H9 (cell line): Measurements from ENCODE around the gene MIR17HG. TPM values are rescaled to one million over a fixed set of nuclear protein-coding genes. Genes with fewer than 3 reads are reported as not detected.

Experiments used
- DNase-seq: peaks from one replicate; pipeline ENCODE4 v3.0.0-alpha.2; 2017
- H2AFZ ChIP-seq: one replicate; pipeline ENCODE4 v1.6.1; 2013; ENCODE audit warnings: mild to moderate bottlenecking, low read length, control low read depth, moderate library complexity
- H2AK5ac ChIP-seq: 2 replicates; pipeline ENCODE4 v1.6.1; 2013; ENCODE audit warnings: low read length, control low read depth, mixed read lengths; ENCODE audit not compliant: insufficient read length
- H2BK120ac ChIP-seq: one replicate; pipeline ENCODE4 v1.6.1; 2013; ENCODE audit warnings: low read depth, mild to moderate bottlenecking, low read length, control low read depth, inconsistent platforms; ENCODE audit not compliant: poor library complexity, severe bottlenecking
- H2BK12ac ChIP-seq: 2 replicates; pipeline ENCODE4 v1.6.1; 2013; ENCODE audit warnings: low read length, control low read depth, mixed read lengths, low read depth; ENCODE audit not compliant: insufficient read length
- H2BK15ac ChIP-seq: 2 replicates; pipeline ENCODE4 v1.6.1; 2013; ENCODE audit warnings: low read depth, low read length, control low read depth
- H2BK20ac ChIP-seq: one replicate; pipeline ENCODE4 v1.6.1; 2013; ENCODE audit warnings: low read depth, mild to moderate bottlenecking, low read length, control low read depth, inconsistent platforms; ENCODE audit not compliant: poor library complexity, severe bottlenecking
- H2BK5ac ChIP-seq: 2 replicates; pipeline ENCODE4 v1.6.1; 2013; ENCODE audit warnings: low read length, control low read depth, mixed read lengths; ENCODE audit not compliant: insufficient read length
- H3K14ac ChIP-seq: 2 replicates; pipeline ENCODE4 v1.6.1; 2013; ENCODE audit warnings: low read length, control low read depth; ENCODE audit not compliant: insufficient read depth
- H3K18ac ChIP-seq: 2 replicates; pipeline ENCODE4 v1.6.1; 2013; ENCODE audit warnings: low read depth, mild to moderate bottlenecking, mixed read lengths, low read length, control low read depth; ENCODE audit not compliant: insufficient read length
- H3K23ac ChIP-seq: 2 replicates; pipeline ENCODE4 v1.6.1; 2013; ENCODE audit warnings: low read length, control low read depth, mixed read lengths, low read depth; ENCODE audit not compliant: insufficient read length
- H3K23me2 ChIP-seq: 2 replicates; pipeline ENCODE4 v1.6.1; 2013; ENCODE audit warnings: low read depth, mild to moderate bottlenecking, mixed read lengths, low read length, control low read depth; ENCODE audit not compliant: insufficient read length, poor library complexity, severe bottlenecking
- H3K27ac ChIP-seq: 2 replicates; pipeline ENCODE4 v1.5.1; 2013; ENCODE audit warnings: low read length, control low read depth, mixed read lengths, low read depth; ENCODE audit not compliant: insufficient read length
- H3K27me3 ChIP-seq: 2 replicates; pipeline ENCODE4 v1.6.1; 2013; ENCODE audit warnings: low read length, control low read depth, inconsistent platforms; ENCODE audit not compliant: insufficient read depth
- H3K4ac ChIP-seq: 2 replicates; pipeline ENCODE4 v1.6.1; 2013; ENCODE audit warnings: low read depth, mild to moderate bottlenecking, control low read depth, inconsistent platforms, low read length, moderate library complexity
- H3K4me1 ChIP-seq: 2 replicates; pipeline ENCODE4 v1.6.1; 2013; ENCODE audit warnings: low read length, control low read depth, inconsistent platforms; ENCODE audit not compliant: insufficient read depth
- H3K4me2 ChIP-seq: 2 replicates; pipeline ENCODE4 v1.6.1; 2013; ENCODE audit warnings: low read length, control low read depth, mixed read lengths; ENCODE audit not compliant: insufficient read length, insufficient read depth
- H3K56ac ChIP-seq: 2 replicates; pipeline ENCODE4 v1.6.1; 2013; ENCODE audit warnings: low read depth, mild to moderate bottlenecking, mixed read lengths, low read length, control low read depth; ENCODE audit not compliant: insufficient read length
- H3K79me1 ChIP-seq: 2 replicates; pipeline ENCODE4 v1.6.1; 2013; ENCODE audit warnings: low read depth, mild to moderate bottlenecking, moderate library complexity, low read length, control low read depth, inconsistent platforms; ENCODE audit not compliant: insufficient read depth, poor library complexity, severe bottlenecking
- H3K79me2 ChIP-seq: 2 replicates; pipeline ENCODE4 v1.6.1; 2013; ENCODE audit warnings: low read length, control low read depth, inconsistent platforms; ENCODE audit not compliant: insufficient read depth
- H3K9ac ChIP-seq: 2 replicates; pipeline ENCODE4 v1.6.1; 2013; ENCODE audit warnings: low read length, control low read depth, mixed read lengths; ENCODE audit not compliant: insufficient read length; ENCODE audit errors: extremely low read depth
- H3K9me3 ChIP-seq: one replicate; pipeline ENCODE4 v1.6.1; 2013; ENCODE audit warnings: low read depth, low read length, inconsistent platforms; ENCODE audit not compliant: control insufficient read depth
- H3T11ph ChIP-seq: one replicate; pipeline ENCODE4 v1.6.1; 2013; ENCODE audit warnings: mild to moderate bottlenecking, low read length, control low read depth, inconsistent platforms
- H4K20me1 ChIP-seq: one replicate; pipeline ENCODE4 v1.6.1; 2013; ENCODE audit not compliant: control insufficient read depth, insufficient read length, insufficient read depth
- H4K5ac ChIP-seq: 2 replicates; pipeline ENCODE4 v1.6.1; 2013; ENCODE audit warnings: low read depth, mild to moderate bottlenecking, mixed read lengths, low read length, control low read depth; ENCODE audit not compliant: insufficient read length
- H4K8ac ChIP-seq: replicated peaks from 2 replicates; pipeline ENCODE4 v1.6.1; 2013; ENCODE audit warnings: low read length, control low read depth, mixed read lengths, low read depth; ENCODE audit not compliant: insufficient read length
- H4K91ac ChIP-seq: 2 replicates; pipeline ENCODE4 v1.6.1; 2013; ENCODE audit warnings: low read depth, mild to moderate bottlenecking, moderate library complexity, mixed read lengths, low read length, control low read depth; ENCODE audit not compliant: insufficient read length
- H3K27ac Mint-ChIP-seq, 3 experiments: 2 replicates in 2 of 3; 3 replicates in 1 of 3; pipeline ENCODE4 v1.8.0; 2020 to 2021; ENCODE audit warnings: mixed read lengths in 3 of 3, mild to moderate bottlenecking in 1 of 3, moderate library complexity in 1 of 3
- H3K27me3 Mint-ChIP-seq: 2 replicates; pipeline ENCODE4 v1.8.0; 2021; ENCODE audit warnings: low read depth, mild to moderate bottlenecking, moderate library complexity, mixed read lengths
- H3K36me3 Mint-ChIP-seq, 3 experiments: 2 replicates in 2 of 3; 3 replicates in 1 of 3; pipeline ENCODE4 v1.8.0; 2020 to 2021; ENCODE audit warnings: low read depth in 3 of 3, mixed read lengths in 3 of 3; ENCODE audit not compliant: insufficient read depth in 1 of 3
- H3K4me1 Mint-ChIP-seq, 2 experiments: 2 replicates each; pipeline ENCODE4 v1.8.0; 2020; ENCODE audit warnings: mixed read lengths in 2 of 2
- H3K4me3 Mint-ChIP-seq, 2 experiments: 2 replicates in 1 of 2; 3 replicates in 1 of 2; pipeline ENCODE4 v1.8.0; 2020 to 2021; ENCODE audit warnings: mild to moderate bottlenecking in 2 of 2, mixed read lengths in 2 of 2, moderate library complexity in 1 of 2
- H3K9me3 Mint-ChIP-seq, 2 experiments: 2 replicates in 1 of 2; 3 replicates in 1 of 2; pipeline ENCODE4 v1.8.0; 2020; ENCODE audit warnings: mild to moderate bottlenecking in 2 of 2, mixed read lengths in 2 of 2, moderate library complexity in 1 of 2
- WGBS: extraction: QIAGEN DNeasy Blood & Tissue Kit; methylation state at CpG from one replicate; pipeline ENCODE4 v1.1.7; 2013; ENCODE audit warnings: missing lambda C conversion rate, low lambda C conversion rate, mixed read lengths; ENCODE audit not compliant: insufficient read length; ENCODE audit errors: extremely low coverage; 5-methylcytosine and 5-hydroxymethylcytosine counted together
- total RNA-seq: library from RNA; stranded (reverse); gene quantifications from 2 replicates; pipeline ENCODE4 v1.2.1, GENCODE V29; 2021
- TF ChIP-seq, protein P1 (sequence below): fragments of 200-600 bp; sonication (generic); conservative IDR thresholded peaks from 3 replicates; pipeline ENCODE4 v1.8.0; 2021; ENCODE audit warnings: antibody characterized with exemption, mild to moderate bottlenecking

Gene MIR17HG
- total RNA-seq, 1 experiment from 2014 or later, result 38.7 TPM

DNA sequence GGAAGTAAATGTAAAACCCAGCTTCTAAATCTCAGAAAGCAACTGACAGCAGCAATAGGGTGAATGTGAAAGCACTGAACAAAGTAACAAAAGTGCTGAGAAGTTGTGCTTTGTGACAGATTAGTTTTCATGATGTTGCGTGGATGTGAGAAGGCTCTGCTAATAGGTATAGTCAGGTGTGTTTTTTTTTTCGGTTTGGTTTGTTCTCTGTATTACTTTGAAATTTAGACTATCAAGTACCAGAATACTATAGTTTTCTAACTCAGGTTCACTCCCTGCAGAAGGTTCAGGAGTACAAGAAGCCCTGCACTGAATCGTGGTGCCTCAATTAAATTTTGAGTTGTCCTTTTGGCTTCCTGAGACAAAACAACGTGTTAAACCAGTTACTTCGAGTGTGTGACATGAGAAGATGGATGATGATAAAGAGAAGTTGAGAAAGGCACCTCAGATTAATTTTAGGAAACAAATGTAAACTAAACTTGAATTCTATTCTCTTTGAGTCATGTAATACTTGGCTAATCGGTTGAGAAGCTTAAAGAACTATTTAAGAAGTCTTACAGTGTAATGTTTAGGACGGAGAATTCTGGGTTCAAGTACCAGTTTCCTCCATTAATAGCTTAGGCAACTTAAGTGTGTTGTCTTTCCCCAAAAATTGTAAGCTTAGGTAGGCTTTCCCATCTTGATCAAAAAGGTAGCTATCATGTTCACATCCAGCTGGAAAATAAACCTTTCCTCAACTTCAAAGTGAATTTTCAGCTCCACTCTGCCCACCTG, 10.3 kb downstream of the MIR17HG start:
- H3K27ac Mint-ChIP-seq, result peak overlapping the region in 1 of 3 experiments; percentile 89; a peak in 2 of 7 replicates

More for the DNA sequence above, 10.3 kb downstream of the MIR17HG start:
- no peak overlapping the region for H3K4me2 ChIP-seq
- H2BK20ac ChIP-seq, result no peak overlapping the region
- Mint-ChIP-seq H3K36me3 (peaks cover 28 to 46% (median 36%) of the 10 kb centered on the region in 3 experiments; a peak in 6 of 7 replicates), H3K9me3 (no peaks in the 10 kb centered on the region), H3K4me1 (peaks cover 3 to 5% of the 10 kb centered on the region in 2 experiments; a peak in 1 of 4 replicates), H3K27me3 (peaks cover 1% of the 10 kb centered on the region; the same call in 1 of the 2 replicates), H3K4me3 (no peak overlapping the region)
- no peak overlapping the region for H2BK120ac ChIP-seq
- no peak overlapping the region for H4K91ac ChIP-seq
- no peak overlapping the region for H4K8ac ChIP-seq
- no peak overlapping the region for H2BK15ac ChIP-seq
- no peaks in the 10 kb centered on the region for H4K20me1 ChIP-seq
- no peak overlapping the region for H3T11ph ChIP-seq
- no peak overlapping the region for H3K56ac ChIP-seq
- no peaks in the 10 kb centered on the region for H3K23me2 ChIP-seq
- H2BK5ac ChIP-seq, result no peak overlapping the region
- TF ChIP-seq, protein P1, sequence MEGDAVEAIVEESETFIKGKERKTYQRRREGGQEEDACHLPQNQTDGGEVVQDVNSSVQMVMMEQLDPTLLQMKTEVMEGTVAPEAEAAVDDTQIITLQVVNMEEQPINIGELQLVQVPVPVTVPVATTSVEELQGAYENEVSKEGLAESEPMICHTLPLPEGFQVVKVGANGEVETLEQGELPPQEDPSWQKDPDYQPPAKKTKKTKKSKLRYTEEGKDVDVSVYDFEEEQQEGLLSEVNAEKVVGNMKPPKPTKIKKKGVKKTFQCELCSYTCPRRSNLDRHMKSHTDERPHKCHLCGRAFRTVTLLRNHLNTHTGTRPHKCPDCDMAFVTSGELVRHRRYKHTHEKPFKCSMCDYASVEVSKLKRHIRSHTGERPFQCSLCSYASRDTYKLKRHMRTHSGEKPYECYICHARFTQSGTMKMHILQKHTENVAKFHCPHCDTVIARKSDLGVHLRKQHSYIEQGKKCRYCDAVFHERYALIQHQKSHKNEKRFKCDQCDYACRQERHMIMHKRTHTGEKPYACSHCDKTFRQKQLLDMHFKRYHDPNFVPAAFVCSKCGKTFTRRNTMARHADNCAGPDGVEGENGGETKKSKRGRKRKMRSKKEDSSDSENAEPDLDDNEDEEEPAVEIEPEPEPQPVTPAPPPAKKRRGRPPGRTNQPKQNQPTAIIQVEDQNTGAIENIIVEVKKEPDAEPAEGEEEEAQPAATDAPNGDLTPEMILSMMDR, result no peak
- H3K9me3 ChIP-seq, result no peaks in the 10 kb centered on the region
- no peak for DNase-seq
- H3K79me1 ChIP-seq, result no peaks in the 10 kb centered on the region
- H2BK12ac ChIP-seq, result no peak overlapping the region
- H2AK5ac ChIP-seq, result no peak overlapping the region
- H3K27me3 ChIP-seq, result no peaks in the 10 kb centered on the region
- H3K27ac ChIP-seq, result peak overlapping the region; percentile 14
- WGBS, result no CpG with 5 or more reads among the region's 7 CpGs
- H3K14ac ChIP-seq, result no peak overlapping the region
- no peaks in the 10 kb centered on the region; the same call in 1 of the 2 replicates for H3K4me1 ChIP-seq
- no peak overlapping the region for H3K23ac ChIP-seq
- no peak overlapping the region for H3K18ac ChIP-seq
- H2AFZ ChIP-seq, result no peak overlapping the region
- H3K9ac ChIP-seq, result no peak overlapping the region
- no peak overlapping the region for H3K4ac ChIP-seq
- H4K5ac ChIP-seq, result no peak overlapping the region
- no peaks in the 10 kb centered on the region for H3K79me2 ChIP-seq
